Epidermal melanocyte (primary cell): ENCODE measurements around the gene CKLF.
"Not testable (repeated sequence)": the region's sequence is repeated elsewhere in the genome, so short reads cannot be mapped to it uniquely, and the experiment has no call there.

ENCODE experiments used
- DNase-seq: peaks from one replicate; pipeline ENCODE4 v3.0.0; 2011; ENCODE audit warnings: low spot score; ENCODE audit not compliant: insufficient read length

Gene CKLF, protein sequence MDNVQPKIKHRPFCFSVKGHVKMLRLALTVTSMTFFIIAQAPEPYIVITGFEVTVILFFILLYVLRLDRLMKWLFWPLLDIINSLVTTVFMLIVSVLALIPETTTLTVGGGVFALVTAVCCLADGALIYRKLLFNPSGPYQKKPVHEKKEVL

DNA sequence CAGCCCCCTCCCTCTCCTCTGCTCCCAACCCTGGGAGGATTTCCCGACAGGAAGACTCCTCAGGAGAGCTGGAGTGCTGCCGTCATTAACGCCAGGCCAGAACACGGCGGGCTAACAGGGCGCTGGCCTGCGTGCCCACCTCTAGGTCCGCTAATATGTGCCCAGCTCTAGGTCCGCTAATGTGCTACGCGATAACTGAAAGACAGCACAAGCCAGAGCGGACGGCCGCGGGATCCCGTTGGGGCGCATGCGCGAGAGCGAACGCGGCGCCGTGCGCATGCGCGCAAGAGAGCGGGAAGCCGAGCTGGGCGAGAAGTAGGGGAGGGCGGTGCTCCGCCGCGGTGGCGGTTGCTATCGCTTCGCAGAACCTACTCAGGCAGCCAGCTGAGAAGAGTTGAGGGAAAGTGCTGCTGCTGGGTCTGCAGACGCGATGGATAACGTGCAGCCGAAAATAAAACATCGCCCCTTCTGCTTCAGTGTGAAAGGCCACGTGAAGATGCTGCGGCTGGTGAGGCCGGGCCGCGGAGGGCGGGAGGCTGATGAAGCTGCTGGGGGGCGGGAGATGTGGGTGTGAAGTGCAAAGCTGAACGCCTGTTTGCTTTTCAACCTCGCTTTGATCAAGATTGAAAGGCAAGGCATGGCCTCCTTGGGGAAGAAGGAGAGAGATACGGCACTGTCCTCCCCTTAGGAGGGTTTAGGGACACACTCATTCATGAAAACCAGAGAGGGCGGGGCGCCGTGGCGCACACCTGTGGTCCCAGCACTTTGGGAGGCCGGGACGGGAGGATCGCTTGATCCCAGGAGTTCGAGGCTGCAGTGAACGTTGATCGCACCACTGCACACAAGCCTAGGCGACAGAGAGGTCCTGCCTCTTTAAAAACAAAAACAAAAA lies at the start of gene CKLF:
CKLF (plus strand) TSS at position 291 of the 892 bp plus-strand sequence; CDS start at position 431, 140 bp downstream.
- DNase-seq = peak; percentile 93

DNA sequence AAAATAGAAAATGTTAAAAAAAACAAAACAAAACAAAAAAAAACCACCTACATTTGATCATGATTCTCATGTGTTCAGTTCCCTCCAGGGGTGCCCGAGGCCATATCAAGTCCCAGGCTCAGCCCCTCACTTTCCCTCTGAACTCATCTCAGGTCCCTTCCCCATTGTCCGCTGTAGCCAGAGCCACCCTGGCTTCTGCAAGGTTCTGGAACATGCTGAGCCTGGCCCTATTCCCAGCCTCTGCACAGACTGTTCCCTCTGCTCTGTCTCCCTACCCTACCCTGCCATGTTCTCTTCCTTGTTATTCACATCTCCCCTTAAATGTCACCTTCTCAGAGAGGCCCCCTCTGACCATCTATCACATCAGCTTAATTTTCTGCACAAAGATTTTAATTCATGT lies 49.3 kb upstream of the CKLF start:
- DNase-seq = no peak

DNA sequence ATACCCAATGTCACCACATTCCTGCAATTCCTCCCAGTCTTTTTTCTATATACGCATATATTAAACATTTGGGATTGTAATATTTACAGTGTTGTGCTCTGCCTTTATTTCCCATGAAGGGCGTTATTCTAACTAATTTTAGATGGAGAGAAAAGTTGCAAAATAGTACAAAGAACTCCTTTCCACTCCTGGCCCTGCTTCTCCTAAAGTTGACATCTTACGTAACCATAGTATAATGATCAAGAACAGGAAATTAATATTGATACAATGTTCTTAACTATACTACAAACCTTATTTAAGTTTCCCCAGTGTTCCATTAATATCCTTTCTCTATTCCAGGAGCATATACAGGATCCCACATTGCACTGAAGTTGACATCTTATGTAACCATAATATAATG lies 48.8 kb upstream of the CKLF start:
- no peak for DNase-seq

DNA sequence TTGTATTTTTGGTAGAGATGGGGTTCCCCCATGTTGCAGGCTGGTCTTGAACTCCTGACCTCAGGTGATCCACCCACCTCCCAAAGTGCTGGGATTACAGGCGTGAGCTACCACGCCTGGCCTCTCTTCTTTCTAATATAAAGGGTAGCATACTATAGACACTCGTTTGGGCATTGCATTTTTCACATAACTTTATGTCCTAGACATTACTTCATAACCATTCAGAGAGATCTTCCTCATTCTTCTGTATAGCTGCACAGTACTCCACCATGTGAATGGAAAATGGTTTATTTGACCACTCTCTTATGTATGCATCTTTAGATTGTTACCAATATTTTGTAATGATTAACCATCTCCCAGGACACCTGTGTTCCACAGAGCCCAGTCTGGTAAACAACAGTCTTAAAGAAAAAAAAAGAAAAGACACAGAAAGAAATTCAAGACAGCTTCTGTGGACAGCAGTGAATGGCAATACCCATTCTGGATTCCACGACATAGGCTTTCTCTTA lies 44.6 kb upstream of the CKLF start:
- DNase-seq = no peak

DNA sequence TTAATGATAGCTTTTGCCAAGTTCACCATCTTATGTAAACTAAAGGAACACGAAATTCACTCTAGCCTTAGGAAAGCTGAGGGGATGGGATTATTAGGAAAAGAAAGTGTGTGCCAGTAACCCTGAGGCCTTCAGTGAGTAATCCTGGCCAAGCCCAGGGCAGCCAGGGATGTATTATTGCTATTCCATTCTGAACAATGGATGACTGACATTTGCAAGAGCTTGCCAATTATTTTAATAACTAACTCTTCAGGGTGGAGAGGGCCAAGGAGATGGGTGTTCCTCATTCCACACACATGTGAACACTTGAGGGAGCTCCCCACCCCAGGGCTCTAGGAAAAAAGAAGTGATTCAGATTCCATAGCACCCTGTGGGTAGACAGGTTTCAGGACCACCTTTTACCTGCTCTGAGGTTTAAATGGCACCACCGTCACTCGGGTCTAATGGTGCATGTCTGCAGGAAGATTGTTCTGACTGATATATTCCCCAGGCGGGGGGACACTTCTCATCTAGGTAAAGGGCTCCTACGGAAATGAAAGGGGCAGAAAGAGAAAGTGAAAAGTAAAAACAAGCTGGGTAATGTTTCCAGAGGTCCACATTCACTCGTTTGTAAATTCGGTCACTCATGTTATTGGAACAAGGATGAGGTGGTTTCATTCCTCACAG lies 44.0 kb upstream of the CKLF start:
- DNase-seq = no peak

DNA sequence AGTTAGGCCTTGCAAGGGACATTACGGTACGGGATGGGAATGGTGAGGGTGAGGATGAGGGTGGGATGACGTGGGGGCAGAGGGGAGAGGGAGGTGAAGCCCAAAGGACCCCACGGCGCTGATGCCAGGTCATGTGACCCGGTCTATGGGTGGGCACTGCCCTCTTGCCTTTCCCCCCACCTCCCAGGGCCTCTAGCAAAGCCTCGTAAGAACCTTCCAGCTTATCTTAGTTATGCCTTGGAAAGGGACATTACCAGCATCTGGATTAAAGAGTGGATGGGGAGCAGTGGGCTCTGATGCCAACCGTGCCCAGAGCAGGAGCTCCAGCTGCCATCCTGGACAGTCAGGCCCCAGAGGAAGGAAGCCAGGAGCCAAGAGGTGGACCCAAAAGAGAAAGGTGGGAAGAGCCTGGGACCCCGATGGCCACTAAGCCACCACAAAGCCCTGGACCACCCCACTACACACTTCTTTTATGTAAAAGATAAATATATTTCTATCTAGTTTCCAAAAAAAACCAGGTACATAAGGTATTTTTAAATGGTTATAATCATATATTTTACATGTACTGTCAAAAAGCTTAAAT lies 43.4 kb upstream of the CKLF start:
- no peak for DNase-seq

DNA sequence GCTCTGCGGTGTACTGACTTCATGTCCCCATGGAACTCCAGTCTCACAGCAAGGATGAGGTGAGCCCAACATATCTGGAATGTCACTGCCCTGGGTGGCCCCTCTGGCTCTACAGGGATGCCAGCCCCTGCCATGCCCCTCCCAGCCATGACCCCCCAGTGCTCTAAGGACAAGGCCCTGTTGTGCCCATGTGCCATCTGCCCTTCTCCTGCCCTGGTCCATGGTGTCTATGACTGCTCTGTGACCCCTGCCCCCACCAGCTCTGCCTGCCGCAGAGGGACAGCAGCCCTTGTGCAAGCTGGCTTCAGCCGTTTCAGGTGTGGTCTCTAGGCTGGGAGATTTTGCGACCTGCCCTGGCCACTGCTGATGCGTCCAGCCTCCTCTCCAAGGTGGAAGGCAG lies 42.8 kb upstream of the CKLF start:
- DNase-seq = no peak

DNA sequence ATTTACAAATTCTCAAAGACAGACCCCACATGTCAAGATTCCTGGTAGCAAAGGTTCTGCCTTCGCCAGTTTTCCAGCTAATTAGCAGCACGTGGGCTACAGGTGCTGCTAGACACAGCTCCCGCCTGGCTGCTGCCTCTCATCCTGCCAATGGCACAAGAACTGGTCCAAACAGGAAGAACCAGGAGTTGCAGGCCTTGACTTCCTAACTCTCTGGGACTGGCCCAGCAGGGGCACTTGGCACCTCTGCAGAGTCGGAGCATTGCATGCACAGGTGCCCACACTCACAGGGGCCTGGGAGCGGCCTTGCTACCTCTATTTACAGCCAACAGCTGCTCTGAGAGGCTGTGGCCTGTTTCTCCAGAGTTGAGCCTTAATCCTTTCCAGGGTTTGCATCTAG lies 42.1 kb upstream of the CKLF start:
- no peak for DNase-seq

DNA sequence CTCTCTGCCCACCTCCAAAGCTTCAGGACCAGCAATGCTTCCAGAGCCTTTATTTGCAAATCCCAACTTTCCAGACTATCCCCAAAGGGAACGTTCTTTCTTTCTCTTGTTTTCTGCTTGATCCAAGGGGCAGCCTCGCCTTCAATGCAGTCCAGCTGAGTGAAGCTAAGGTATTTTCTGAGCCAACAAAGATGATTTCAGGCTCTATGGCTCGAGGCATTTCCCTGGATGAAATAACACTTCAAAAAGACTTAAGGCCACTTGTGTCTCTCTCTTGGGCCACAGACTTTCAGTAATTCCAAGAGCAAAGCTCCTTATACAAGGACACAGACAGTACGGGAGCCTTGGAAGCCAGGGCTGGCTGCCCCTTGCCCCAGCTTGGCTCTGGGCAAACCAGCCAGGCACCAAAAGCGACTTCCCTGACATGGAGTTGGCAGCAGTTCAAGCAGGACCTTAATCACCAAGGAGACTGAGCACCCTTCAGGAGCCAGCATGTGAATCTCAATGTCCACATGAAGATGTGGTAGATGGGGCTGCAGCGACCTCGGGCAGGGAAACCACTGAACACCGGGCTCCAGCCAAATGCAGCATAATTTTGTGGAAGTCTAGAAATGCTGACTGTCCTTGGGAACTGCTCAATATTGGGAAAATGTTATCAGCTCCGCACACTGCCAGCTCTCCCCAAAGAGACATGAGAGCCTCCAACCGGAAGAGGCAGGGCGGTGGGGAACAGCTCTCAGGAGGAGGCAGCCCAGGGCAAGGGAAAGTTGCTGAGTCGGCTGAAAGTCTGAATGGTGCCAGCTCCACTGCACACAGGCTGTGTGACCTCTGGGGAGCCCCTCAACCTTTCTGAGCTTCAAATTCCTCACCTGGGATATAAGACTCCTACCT lies 41.4 kb upstream of the CKLF start:
- no peak for DNase-seq

DNA sequence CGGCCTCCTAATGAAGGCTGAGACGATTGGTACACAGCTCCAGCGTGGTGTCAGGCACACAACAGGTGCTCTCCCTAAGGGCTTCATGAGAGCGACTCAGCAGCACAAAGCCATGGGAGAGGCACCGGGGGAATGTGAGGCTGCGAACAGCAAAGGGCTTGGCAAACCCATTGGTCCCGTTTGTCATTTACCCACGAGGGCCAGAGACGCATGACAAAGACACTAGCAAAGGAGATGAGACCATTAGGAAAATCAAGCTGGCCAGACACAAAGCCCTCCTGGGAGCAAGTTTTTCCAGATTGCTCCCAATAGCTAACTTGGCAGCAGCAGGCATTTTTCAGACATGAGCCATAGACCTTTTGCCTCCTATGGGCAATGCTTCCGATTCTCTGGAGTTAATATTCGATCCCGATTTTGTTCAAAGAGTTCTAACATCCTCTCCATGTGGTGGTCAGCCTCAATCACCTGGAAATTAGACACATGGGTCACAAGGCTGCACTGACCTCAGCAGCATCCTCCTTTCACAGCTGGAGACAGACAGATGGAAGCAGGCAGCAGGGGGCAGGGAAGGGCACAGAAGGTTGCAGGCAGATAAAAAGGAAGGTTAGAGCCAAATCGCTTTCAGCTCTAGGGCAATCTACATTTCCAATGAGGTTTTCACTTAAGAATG lies 40.6 kb upstream of the CKLF start:
- DNase-seq = peak; percentile 43

DNA sequence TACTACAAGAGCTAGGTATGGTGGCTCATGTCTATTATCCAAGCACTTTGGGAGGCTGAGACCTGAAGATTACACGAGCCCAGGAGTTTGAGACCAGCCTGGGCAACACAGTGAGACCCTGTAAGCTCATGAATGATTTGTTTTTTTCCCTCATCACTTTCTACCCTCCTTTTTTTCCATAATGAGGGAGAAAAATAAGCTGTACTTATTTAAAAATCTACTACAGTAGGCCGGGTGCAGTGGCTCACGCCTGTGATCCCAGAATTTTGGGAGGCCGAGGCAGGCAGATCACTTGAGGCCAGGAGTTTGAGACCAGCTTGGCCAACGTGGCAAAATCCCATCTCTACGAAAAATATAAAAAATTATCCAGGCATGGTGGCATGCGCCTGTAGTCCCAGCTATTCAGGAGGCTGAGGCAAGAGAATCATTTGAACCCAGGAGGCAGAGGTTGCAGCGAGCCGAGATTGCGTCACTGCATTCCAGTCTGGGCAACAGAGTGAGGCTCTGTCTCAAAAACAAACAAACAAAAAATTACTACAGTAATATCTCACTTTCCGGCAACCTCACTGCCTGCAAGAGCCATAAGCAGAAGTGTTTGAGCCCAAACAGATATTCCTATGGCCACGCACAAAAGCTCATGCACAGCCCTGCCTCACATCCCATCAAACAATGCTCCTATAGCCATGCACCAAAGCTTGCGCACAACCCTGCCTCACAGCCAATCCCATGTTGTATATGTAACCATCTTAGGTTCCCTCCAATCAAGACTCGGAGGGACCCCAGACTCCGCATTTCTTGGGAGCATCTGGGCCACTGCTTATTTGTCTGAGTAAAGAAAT lies 39.9 kb upstream of the CKLF start:
- DNase-seq = no peak

DNA sequence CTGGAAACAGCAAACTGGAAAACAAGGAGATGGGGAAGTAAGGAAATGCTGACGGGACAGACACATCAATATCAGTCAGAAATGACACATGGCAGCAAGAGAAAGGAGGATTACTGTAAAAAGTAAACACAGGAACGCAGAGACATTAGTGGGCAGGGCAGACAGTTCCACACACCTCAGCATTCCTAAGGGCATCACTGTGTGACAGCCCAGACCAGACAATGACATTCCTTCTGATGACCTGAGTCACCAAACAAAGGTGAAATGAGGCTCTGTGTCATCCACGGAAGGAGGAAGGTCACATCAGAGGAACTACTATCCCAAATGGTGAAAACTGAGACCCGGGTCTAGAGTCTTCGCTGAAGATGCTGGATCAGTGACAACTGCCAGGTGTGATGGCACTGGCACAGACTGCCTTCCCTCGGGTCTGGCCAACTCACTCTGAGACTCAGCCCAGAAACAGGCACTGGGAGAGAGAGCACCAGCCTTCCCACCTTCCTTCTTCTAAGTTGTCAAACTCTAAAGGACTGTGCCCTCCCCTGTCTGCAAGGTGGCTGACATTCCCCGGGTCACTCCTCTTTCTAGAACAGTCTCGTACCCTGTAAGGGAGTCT lies 39.2 kb upstream of the CKLF start:
- no peak for DNase-seq

DNA sequence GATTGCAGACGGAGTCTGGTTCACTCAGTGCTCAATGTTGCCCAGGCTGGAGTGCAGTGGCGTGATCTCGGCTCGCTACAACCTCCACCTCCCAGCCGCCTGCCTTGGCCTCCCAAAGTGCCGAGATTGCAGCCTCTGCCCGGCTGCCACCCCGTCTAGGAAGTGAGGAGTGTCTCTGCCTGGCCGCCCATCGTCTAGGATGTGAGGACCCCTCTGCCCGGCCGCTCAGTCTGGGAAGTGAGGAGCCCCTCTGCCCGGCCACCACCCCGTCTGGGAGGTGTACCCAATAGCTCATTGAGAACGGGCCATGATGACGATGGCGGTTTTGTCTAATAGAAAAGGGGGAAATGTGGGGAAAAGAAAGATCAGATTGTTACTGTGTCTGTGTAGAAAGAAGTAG lies 38.0 kb upstream of the CKLF start:
- DNase-seq = not testable (repeated sequence)

DNA sequence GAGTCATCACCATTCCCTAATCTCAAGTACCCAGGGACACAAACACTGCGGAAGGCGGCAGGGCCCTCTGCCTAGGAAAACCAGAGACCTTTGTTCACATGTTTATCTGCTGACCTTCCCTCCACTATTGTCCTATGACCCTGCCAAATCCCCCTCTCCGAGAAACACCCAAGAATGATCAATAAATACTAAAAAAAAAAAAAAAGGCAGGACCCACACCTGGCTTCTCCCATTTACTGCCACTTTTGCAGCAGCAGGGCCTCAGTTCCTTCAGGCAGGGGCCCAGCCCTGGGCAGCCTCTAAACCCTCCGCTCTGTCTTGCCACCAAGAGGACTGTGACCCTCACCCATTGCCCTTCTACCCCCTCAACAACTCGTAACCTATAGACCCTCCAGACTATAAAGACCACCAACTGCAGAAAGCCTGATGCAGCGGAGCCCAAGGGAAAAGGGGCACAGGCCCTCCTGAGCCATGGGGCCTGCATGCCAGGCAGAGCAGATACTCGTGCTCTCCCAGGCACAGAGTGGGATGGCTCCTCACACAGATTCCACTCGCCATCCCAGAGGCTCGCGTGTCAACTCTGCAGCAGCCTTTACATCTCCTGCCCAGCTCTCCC lies 37.3 kb upstream of the CKLF start:
- not testable (repeated sequence) for DNase-seq

DNA sequence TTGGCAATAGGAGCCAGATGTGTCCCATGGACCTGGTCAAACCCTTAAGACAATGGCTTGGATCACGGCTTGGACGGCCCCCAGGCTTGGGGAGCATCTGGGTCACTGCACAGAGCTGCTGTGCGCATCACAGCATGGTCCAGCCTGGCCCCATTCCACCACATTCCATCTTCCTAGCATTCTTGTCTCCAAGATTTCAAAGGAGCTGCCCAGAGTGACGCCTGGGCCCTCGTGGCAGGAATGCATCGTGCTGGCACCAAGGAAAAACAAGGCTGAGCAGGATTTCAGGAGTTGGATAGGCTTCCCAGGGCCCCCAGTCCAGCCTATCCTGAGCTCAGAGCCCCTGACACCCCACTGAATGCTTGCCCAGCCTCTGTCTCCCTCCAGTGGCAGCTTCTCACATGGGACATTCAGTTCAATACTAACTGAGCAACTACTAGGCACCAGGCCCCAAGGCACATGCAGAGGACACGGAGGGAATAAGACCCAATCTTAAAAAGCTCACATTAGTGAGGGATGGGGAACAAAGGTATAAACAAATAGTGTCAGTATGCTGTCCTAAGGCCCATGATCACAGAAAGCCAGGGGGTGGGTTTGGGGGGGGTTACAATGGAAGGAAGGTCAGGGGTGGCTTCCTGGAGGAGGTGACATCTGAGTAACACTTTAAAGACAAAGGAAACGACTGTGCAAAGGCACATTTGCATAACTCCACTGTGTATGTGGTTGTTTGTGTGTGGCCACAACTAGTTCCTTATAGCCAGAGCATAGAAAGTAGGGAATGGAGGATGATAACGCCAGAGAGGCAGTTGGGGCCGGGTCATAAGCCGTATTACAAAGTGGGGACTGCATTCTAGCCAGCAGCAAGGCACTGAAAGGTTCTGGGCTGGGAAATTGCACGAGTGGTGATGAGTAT lies 36.5 kb upstream of the CKLF start:
- no peak for DNase-seq

DNA sequence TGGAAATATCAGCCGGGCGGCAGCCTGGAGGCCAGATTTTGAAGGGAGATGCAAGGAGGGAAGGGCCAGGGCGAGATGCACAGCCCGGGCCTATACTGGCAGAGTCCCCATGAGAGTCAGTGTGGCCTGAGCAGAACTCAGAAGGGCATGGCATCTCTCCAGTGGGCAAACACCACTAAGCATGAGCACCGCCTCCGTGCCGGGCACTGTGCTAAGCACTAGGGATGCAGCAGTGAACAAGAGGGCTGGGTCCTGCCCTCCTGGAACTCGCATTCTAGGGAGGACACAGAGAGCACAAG lies 35.9 kb upstream of the CKLF start:
- no peak for DNase-seq

DNA sequence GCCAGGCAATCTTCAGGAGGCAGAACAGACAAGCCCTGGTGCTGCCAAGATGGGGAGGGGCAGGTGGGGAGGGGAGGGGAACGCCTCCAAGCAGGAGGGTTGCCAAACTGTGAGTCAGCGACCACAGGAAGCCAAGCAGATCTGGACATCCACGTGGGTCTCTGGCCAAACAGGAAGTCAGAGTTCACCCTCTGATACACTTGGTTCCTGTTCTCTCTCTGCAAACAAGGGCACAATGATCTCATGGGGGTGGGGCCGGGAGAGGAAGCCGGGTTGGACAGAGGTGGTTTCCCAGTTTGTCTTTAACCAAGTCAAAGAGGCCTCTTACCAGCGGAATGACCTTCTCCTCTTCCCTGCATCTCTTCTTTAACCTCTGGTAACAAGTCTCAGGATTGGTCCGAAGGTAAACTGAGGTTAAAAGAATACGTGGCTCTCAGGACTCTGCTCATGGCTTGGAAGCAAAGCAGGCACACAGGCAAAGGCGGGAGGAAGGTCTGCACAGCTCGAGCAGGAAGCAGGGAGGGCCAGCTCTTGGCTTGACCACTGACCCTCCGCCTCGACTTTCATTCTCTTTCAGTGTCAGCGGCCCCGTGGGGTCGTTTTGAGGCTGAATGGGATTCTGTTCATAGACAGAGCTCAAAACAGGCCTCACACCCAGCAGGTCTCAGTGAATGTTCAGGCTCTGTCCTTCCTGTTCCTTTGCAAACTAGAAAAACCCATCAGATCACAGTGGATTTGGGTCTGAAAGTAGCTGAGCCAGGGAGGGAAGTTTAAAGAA lies 35.4 kb upstream of the CKLF start:
- DNase-seq = peak; percentile 95
